ENCODE data around the gene ATP8A1. TPM values are rescaled to one million over a fixed set of nuclear protein-coding genes. Genes with fewer than 3 reads are reported as not detected.

Gene ATP8A1
- total RNA-seq, 1 experiment from 2014 or later = 14.3 TPM

DNA sequence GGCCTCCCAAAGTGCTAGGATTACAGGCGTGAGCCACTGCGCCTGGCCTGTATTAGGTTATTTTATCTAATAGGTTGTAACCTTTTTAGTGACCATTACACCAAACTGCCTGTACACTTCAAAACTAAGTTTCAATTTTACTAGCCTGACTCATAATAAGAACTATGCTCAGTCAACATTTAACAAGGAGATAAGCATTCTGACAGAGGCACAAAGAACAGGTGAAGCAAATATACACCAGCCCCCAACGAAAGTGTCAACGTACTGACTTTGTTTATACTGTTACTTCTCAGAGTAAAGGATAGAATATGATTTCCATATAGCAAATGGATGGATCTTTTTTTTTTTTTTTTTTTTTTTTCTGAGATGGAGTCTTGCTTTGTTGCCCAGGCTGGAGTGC lies 196.9 kb downstream of the ATP8A1 start:
- no peak for DNase-seq (ENCODE audit: low spot score)
- no peaks in the 10 kb centered on the region for H3K27me3 Mint-ChIP-seq (ENCODE audit: low read depth)
- H3K4me3 Mint-ChIP-seq = no peak overlapping the region
- POLR2A ChIA-PET = no interaction called here
- H3K27ac Mint-ChIP-seq = no peak overlapping the region
- CTCF ChIA-PET = no interaction called here
- peaks cover 39% of the 10 kb centered on the region for H3K4me1 Mint-ChIP-seq
- peaks cover 30% of the 10 kb centered on the region for H3K36me3 Mint-ChIP-seq
- H3K9me3 Mint-ChIP-seq = peaks cover 14% of the 10 kb centered on the region
- no peak for ATAC-seq
- TF ChIP-seq FOXJ3 (CRISPR knock-in tag; IDR thresholded peaks at IDR 0.05; ENCODE audit: borderline replicate concordance) (no peak), ZNF416 (CRISPR knock-in tag; IDR thresholded peaks at IDR 0.05) (no peak), SP1 (CRISPR knock-in tag; conservative IDR thresholded peaks at IDR 0.05) (no peak), CBFB (CRISPR knock-in tag; IDR thresholded peaks at IDR 0.05; ENCODE audit: low read depth) (no peak), NR3C1 (CRISPR knock-in tag; conservative IDR thresholded peaks at IDR 0.05; ENCODE audit: low read depth) (no peak), NFE2L1 (CRISPR knock-in tag; IDR thresholded peaks at IDR 0.05) (no peak), ZBTB21 (CRISPR knock-in tag; IDR thresholded peaks at IDR 0.05; ENCODE audit: borderline replicate concordance) (no peak)
- TF ChIP-seq, protein P1, sequence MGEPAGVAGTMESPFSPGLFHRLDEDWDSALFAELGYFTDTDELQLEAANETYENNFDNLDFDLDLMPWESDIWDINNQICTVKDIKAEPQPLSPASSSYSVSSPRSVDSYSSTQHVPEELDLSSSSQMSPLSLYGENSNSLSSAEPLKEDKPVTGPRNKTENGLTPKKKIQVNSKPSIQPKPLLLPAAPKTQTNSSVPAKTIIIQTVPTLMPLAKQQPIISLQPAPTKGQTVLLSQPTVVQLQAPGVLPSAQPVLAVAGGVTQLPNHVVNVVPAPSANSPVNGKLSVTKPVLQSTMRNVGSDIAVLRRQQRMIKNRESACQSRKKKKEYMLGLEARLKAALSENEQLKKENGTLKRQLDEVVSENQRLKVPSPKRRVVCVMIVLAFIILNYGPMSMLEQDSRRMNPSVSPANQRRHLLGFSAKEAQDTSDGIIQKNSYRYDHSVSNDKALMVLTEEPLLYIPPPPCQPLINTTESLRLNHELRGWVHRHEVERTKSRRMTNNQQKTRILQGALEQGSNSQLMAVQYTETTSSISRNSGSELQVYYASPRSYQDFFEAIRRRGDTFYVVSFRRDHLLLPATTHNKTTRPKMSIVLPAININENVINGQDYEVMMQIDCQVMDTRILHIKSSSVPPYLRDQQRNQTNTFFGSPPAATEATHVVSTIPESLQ (CRISPR knock-in tag; IDR thresholded peaks at IDR 0.05) = no peak
- TF ChIP-seq, protein P2, sequence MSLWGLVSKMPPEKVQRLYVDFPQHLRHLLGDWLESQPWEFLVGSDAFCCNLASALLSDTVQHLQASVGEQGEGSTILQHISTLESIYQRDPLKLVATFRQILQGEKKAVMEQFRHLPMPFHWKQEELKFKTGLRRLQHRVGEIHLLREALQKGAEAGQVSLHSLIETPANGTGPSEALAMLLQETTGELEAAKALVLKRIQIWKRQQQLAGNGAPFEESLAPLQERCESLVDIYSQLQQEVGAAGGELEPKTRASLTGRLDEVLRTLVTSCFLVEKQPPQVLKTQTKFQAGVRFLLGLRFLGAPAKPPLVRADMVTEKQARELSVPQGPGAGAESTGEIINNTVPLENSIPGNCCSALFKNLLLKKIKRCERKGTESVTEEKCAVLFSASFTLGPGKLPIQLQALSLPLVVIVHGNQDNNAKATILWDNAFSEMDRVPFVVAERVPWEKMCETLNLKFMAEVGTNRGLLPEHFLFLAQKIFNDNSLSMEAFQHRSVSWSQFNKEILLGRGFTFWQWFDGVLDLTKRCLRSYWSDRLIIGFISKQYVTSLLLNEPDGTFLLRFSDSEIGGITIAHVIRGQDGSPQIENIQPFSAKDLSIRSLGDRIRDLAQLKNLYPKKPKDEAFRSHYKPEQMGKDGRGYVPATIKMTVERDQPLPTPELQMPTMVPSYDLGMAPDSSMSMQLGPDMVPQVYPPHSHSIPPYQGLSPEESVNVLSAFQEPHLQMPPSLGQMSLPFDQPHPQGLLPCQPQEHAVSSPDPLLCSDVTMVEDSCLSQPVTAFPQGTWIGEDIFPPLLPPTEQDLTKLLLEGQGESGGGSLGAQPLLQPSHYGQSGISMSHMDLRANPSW (CRISPR knock-in tag; conservative IDR thresholded peaks at IDR 0.05; ENCODE audit: low read depth) = no peak
- TF ChIP-seq, protein P3, sequence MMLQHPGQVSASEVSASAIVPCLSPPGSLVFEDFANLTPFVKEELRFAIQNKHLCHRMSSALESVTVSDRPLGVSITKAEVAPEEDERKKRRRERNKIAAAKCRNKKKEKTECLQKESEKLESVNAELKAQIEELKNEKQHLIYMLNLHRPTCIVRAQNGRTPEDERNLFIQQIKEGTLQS (CRISPR knock-in tag; conservative IDR thresholded peaks at IDR 0.05) = no peak
- TF ChIP-seq, protein P4, sequence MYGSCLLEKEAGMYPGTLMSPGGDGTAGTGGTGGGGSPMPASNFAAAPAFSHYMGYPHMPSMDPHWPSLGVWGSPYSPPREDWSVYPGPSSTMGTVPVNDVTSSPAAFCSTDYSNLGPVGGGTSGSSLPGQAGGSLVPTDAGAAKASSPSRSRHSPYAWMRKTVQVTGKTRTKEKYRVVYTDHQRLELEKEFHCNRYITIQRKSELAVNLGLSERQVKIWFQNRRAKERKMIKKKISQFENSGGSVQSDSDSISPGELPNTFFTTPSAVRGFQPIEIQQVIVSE (CRISPR knock-in tag; IDR thresholded peaks at IDR 0.05; ENCODE audit: borderline replicate concordance) = no peak
- TF ChIP-seq, protein P5, sequence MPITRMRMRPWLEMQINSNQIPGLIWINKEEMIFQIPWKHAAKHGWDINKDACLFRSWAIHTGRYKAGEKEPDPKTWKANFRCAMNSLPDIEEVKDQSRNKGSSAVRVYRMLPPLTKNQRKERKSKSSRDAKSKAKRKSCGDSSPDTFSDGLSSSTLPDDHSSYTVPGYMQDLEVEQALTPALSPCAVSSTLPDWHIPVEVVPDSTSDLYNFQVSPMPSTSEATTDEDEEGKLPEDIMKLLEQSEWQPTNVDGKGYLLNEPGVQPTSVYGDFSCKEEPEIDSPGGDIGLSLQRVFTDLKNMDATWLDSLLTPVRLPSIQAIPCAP (CRISPR knock-in tag; IDR thresholded peaks at IDR 0.05) = no peak

- Mint-ChIP-seq H3K27me3 (ENCODE audit: low read depth) (no peaks in the 10 kb centered on the region), H3K4me3 (no peak overlapping the region), H3K36me3 (peaks cover 30% of the 10 kb centered on the region), H3K4me1 (peaks cover 39% of the 10 kb centered on the region), H3K9me3 (peaks cover 14% of the 10 kb centered on the region), H3K27ac (0 out of 2 replicates have a peak overlapping the region, but pooled peaks have one; percentile 11)
- POLR2A ChIA-PET = no interaction called here
- no peak for TF ChIP-seq ZNF263 (CRISPR knock-in tag; IDR thresholded peaks at IDR 0.05; ENCODE audit: low read depth)
- TF ChIP-seq, protein P6, sequence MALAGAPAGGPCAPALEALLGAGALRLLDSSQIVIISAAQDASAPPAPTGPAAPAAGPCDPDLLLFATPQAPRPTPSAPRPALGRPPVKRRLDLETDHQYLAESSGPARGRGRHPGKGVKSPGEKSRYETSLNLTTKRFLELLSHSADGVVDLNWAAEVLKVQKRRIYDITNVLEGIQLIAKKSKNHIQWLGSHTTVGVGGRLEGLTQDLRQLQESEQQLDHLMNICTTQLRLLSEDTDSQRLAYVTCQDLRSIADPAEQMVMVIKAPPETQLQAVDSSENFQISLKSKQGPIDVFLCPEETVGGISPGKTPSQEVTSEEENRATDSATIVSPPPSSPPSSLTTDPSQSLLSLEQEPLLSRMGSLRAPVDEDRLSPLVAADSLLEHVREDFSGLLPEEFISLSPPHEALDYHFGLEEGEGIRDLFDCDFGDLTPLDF (CRISPR knock-in tag; IDR thresholded peaks at IDR 0.05) = no peak
- no peak for TF ChIP-seq MXD4 (CRISPR knock-in tag; IDR thresholded peaks at IDR 0.05; ENCODE audit: borderline replicate concordance)
- TF ChIP-seq ZNF138 (CRISPR knock-in tag; conservative IDR thresholded peaks at IDR 0.05) = no peak
- TF ChIP-seq ZNF232 (CRISPR knock-in tag; IDR thresholded peaks at IDR 0.05) = no peak
- TF ChIP-seq ATF1 (CRISPR knock-in tag; IDR thresholded peaks at IDR 0.05) = no peak
- ATAC-seq = no peak
- CTCF ChIA-PET = interaction anchor here (1.2 kb wide), 1 partner anchor 61 kb away, joined by 3 read pairs; no protein-coding TSS in a partner anchor
- DNase-seq (ENCODE audit: low spot score) = no peak
These were observed 198.2 kb downstream of the ATP8A1 start for GRCh38 chr4:42458657-42459056.
